ENCODE measurements around the gene TPH2. TPM values are rescaled to one million over a fixed set of nuclear protein-coding genes. Genes with fewer than 3 reads are reported as not detected.

TPH2 gene
- total and polyA plus RNA-seq, 2 donors from 2014 or later, result not detected

GRCh38 chr12:72025524-72025923, 86.9 kb downstream of the TPH2 start:
- Histone ChIP-seq H3K9ac (ENCODE audit: low read length in 3 of 3) (no peak overlapping the region), H3K4me3 (ENCODE audit: low read length in 3 of 3) (no peak overlapping the region), H3K27ac (ENCODE audit: low read depth in 2 of 2, low read length in 2 of 2) (no peak overlapping the region), H3K9me3 (ENCODE audit: control insufficient read depth in 2 of 3, insufficient read depth in 1 of 3, low read length in 3 of 3) (no peaks in the 10 kb centered on the region), H3K36me3 (ENCODE audit: control insufficient read depth in 2 of 3, insufficient read depth in 3 of 3, low read length in 3 of 3) (no peaks in the 10 kb centered on the region), H3K4me1 (ENCODE audit: control insufficient read depth in 2 of 3, insufficient read depth in 2 of 3, low read depth in 1 of 3, low read length in 3 of 3) (no peaks in the 10 kb centered on the region), H3K27me3 (ENCODE audit: control insufficient read depth, insufficient read depth, low read length) (no peaks in the 10 kb centered on the region)
- DNase-seq, result no peak
- intact Hi-C loops (cut with DNase I), result no loop called here
- TF ChIP-seq CTCF (IDR thresholded peaks at IDR 0.05; ENCODE audit: borderline replicate concordance, extremely low read depth, insufficient read depth), result no peak
- no peak for FAIRE-seq

DNA sequence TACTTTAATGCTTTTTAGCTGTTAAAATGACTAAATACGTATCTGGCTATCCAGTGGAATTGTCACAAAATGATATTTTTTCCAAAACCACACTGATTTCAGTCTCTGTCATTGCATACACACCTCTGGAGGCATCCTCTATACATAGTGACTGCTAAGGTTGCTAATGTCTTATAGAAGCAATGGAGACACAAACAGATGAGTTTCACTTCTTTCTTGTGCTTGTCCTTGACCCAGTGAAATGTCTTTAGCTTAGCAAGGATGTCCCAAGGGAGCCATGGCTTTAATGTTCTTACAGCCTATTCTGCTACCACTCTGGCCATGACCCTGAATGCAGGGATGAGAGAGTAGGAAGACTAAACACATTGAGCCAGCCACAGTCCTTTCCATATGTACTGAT, 90.3 kb downstream of the TPH2 start:
- Histone ChIP-seq H3K4me3 (ENCODE audit: low read length in 3 of 3) (no peak overlapping the region), H3K9ac (ENCODE audit: low read length in 3 of 3) (no peak overlapping the region), H3K27ac (ENCODE audit: low read depth in 2 of 2, low read length in 2 of 2) (no peak overlapping the region), H3K27me3 (ENCODE audit: control insufficient read depth, insufficient read depth, low read length) (no peaks in the 10 kb centered on the region), H3K4me1 (ENCODE audit: control insufficient read depth in 2 of 3, insufficient read depth in 2 of 3, low read depth in 1 of 3, low read length in 3 of 3) (no peaks in the 10 kb centered on the region), H3K36me3 (ENCODE audit: control insufficient read depth in 2 of 3, insufficient read depth in 3 of 3, low read length in 3 of 3) (no peaks in the 10 kb centered on the region), H3K9me3 (ENCODE audit: control insufficient read depth in 2 of 3, insufficient read depth in 1 of 3, low read length in 3 of 3) (no peaks in the 10 kb centered on the region)
- DNase-seq (no peak), FAIRE-seq (no peak)
- intact Hi-C loops (cut with DNase I), result no loop called here
- TF ChIP-seq CTCF (IDR thresholded peaks at IDR 0.05; ENCODE audit: borderline replicate concordance, extremely low read depth, insufficient read depth), result no peak

DNA sequence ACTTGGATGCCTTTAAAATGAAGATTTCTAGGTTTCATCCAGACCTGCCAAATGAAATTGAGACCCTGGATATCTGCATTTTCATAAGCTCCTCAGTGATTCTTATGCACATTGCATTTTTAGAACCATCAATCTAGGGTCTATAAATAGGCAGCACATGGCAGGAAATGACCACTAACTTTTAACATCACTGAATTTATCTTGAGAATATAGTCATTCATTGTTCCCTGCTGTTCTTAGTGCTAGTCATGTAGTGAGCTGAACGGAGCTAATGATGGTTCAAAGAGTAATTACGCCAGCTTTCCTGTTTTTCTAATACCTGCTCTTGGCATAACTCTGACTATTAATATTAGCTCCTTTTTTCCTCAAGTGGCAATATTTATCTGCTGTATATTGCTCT, 91.6 kb downstream of the TPH2 start:
- H3K9ac ChIP-seq (ENCODE audit: low read length in 3 of 3), result no peak overlapping the region
- no peaks in the 10 kb centered on the region for H3K4me1 ChIP-seq (ENCODE audit: control insufficient read depth in 2 of 3, insufficient read depth in 2 of 3, low read depth in 1 of 3, low read length in 3 of 3)
- no peak for TF ChIP-seq CTCF (IDR thresholded peaks at IDR 0.05; ENCODE audit: borderline replicate concordance, extremely low read depth, insufficient read depth)
- intact Hi-C loops (cut with DNase I), result no loop called here
- no peak for DNase-seq
- no peak overlapping the region for H3K4me3 ChIP-seq (ENCODE audit: low read length in 3 of 3)
- H3K27ac ChIP-seq (ENCODE audit: low read depth in 2 of 2, low read length in 2 of 2), result no peak overlapping the region
- H3K9me3 ChIP-seq (ENCODE audit: control insufficient read depth in 2 of 3, insufficient read depth in 1 of 3, low read length in 3 of 3), result no peaks in the 10 kb centered on the region
- no peaks in the 10 kb centered on the region for H3K27me3 ChIP-seq (ENCODE audit: control insufficient read depth, insufficient read depth, low read length)
- no peak for FAIRE-seq
- H3K36me3 ChIP-seq (ENCODE audit: control insufficient read depth in 2 of 3, insufficient read depth in 3 of 3, low read length in 3 of 3), result no peaks in the 10 kb centered on the region

- Histone ChIP-seq H3K4me1 (ENCODE audit: control insufficient read depth in 2 of 3, insufficient read depth in 2 of 3, low read depth in 1 of 3, low read length in 3 of 3) (no peaks in the 10 kb centered on the region), H3K27ac (ENCODE audit: low read depth in 2 of 2, low read length in 2 of 2) (no peak overlapping the region), H3K9me3 (ENCODE audit: control insufficient read depth in 2 of 3, insufficient read depth in 1 of 3, low read length in 3 of 3) (no peaks in the 10 kb centered on the region), H3K9ac (ENCODE audit: low read length in 3 of 3) (no peak overlapping the region), H3K4me3 (ENCODE audit: low read length in 3 of 3) (no peak overlapping the region), H3K36me3 (ENCODE audit: control insufficient read depth in 2 of 3, insufficient read depth in 3 of 3, low read length in 3 of 3) (no peaks in the 10 kb centered on the region), H3K27me3 (ENCODE audit: control insufficient read depth, insufficient read depth, low read length) (no peaks in the 10 kb centered on the region)
- no peak for TF ChIP-seq CTCF (IDR thresholded peaks at IDR 0.05; ENCODE audit: borderline replicate concordance, extremely low read depth, insufficient read depth)
- intact Hi-C loops (cut with DNase I), result no loop called here
- no peak for FAIRE-seq
- peak in 1 of 5 donors; percentile 2 for DNase-seq
Observed at GRCh38 chr12:72031066-72031465, 92.4 kb downstream of the TPH2 start.

All from kidney (tissue), 14 donors.